Muscle layer of duodenum (tissue), 2 donors: ENCODE results near the gene IFIT1.

Experiments
- H3K27ac ChIP-seq: one replicate; pipeline ENCODE4 v1.7.0; 2013; ENCODE audit warnings: mild to moderate bottlenecking, low read length
- H3K27me3 ChIP-seq: one replicate; pipeline ENCODE4 v1.7.0; 2013; ENCODE audit warnings: low read depth, mild to moderate bottlenecking, control low read depth, low read length
- H3K36me3 ChIP-seq, 2 donors: one replicate each; pipeline ENCODE4 v1.7.0; 2013; ENCODE audit warnings: low read length in 2 of 2, control low read depth in 1 of 2, mild to moderate bottlenecking in 1 of 2; ENCODE audit not compliant: insufficient read depth in 2 of 2, control insufficient read depth in 1 of 2
- H3K4me1 ChIP-seq, 2 donors: one replicate each; pipeline ENCODE4 v1.7.0; 2013; ENCODE audit warnings: low read length in 2 of 2, mild to moderate bottlenecking in 2 of 2, control low read depth in 1 of 2, moderate library complexity in 1 of 2; ENCODE audit not compliant: insufficient read depth in 2 of 2, control insufficient read depth in 1 of 2
- H3K4me3 ChIP-seq, 2 donors: one replicate each; pipeline ENCODE4 v1.7.0; 2013; ENCODE audit warnings: low read length in 2 of 2, low read depth in 1 of 2, mild to moderate bottlenecking in 1 of 2
- H3K9me3 ChIP-seq, 2 donors: one replicate each; pipeline ENCODE4 v1.7.0; 2013; ENCODE audit warnings: low read length in 2 of 2, control low read depth in 1 of 2, mild to moderate bottlenecking in 1 of 2; ENCODE audit not compliant: control insufficient read depth in 1 of 2
- donor health status: healthy.

The IFIT1 gene

DNA sequence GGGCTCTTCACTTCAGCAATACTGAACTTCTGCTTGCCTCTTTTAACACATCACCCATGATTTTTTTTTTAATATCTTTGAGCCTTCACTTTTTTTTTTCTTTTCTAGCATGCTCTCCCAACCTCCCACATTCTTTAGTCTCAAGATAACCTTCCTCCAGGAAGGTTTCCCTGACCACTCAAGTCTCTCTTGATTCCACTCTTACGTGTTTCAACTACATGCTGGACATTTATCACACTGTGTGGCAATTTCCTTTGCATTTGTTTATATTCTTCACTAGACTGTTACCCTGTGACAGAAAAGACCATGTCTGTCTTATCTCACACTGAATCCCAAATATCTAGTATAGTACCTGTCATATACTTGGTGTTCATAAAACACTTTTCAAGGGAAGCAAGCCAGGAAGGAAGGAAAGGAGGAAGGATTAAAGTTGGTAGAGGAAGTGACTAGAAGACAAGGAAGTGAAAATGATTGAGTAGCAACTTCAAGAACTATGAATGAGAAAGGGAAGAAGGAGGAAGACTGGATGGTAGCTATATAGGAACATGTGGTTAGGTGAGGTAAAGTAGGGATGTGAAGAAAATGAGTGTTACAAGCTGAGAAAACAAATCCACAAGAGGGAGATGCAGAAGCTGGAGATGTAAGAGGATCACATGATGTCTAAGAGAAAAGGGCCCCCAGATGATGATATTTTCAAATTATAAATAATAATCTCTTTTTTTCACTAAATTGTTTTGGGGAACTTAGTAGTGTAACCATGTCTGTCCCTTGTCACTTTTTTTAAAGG, 62.3 kb downstream of the IFIT1 start:
- H3K27ac ChIP-seq, result no peak overlapping the region
- H3K4me3 ChIP-seq, result no peak overlapping the region
- no peaks in the 10 kb centered on the region for H3K9me3 ChIP-seq
- H3K36me3 ChIP-seq, result no peaks in the 10 kb centered on the region
- H3K27me3 ChIP-seq, result no peaks in the 10 kb centered on the region
- no peaks in the 10 kb centered on the region for H3K4me1 ChIP-seq
